ENCODE data around the gene JAG2. TPM values are rescaled to one million over a fixed set of nuclear protein-coding genes. Genes with fewer than 3 reads are reported as not detected.

Gene JAG2
- total and polyA plus RNA-seq, 2 of the 13 experiments (the other 11 are each of a cell fraction or from before 2014, with no cell fraction given), result 0.04 to 0.16 TPM

- ChIA-PET CTCF (ENCODE audit: low intra/inter-chr PET ratio, low total read pairs) (no interaction called here), POLR2A (no interaction called here)
- in situ Hi-C loops (cut with HindIII; ENCODE audit: extremely low pct_ligation_motif_present, low pct_unique_long_range_greater_than_20kb), result loop anchor here (10.0 kb wide), 1 partner anchor 54 kb away; no protein-coding TSS in a partner anchor
- Histone ChIP-seq H3K27me3 (ENCODE audit: control insufficient read depth in 1 of 2, insufficient read depth in 2 of 2, low read length in 2 of 2) (peaks cover 21 to 50% of the 10 kb centered on the region in 2 experiments; a peak in 4 of 5 replicates), H3K4me1 (ENCODE audit: insufficient read depth, low read length) (no peaks in the 10 kb centered on the region), H4K20me1 (ENCODE audit: insufficient read depth, low read length) (no peaks in the 10 kb centered on the region), H2AFZ (ENCODE audit: low read length) (no peak overlapping the region), H3K9me3 (ENCODE audit: low read length) (no peaks in the 10 kb centered on the region), H3K36me3 (replicated peaks in 1 of 2; ENCODE audit: control insufficient read depth in 1 of 2, insufficient read depth in 2 of 2, low read length in 2 of 2) (no peaks in the 10 kb centered on the region), H3K27ac (ENCODE audit: extremely low read length, insufficient read depth, low read length) (no peak overlapping the region), H3K4me3 (replicated peaks in 1 of 3; ENCODE audit: insufficient read depth in 1 of 3, low read depth in 2 of 3, low read length in 3 of 3) (no peak overlapping the region), H3K9ac (ENCODE audit: insufficient read depth, low read depth, low read length) (no peak overlapping the region), H3K79me2 (ENCODE audit: insufficient read depth, low read length) (no peaks in the 10 kb centered on the region), H3K4me2 (ENCODE audit: low read depth, low read length) (no peak overlapping the region)
- DNase-seq (ENCODE audit: low spot score) (no peak), ATAC-seq (no peak), FAIRE-seq (no peak)
- no TSS peak for BruUV-seq (replicated peaks)
- intact Hi-C loops (cut with micrococcal nuclease; ENCODE audit: unreplicated experiment), result no loop called here
- WGBS (ENCODE audit: low lambda C conversion rate), result 100% methylated on average over 2 of the region's 27 CpGs
- TF ChIP-seq ZNF362 (CRISPR knock-in tag; IDR thresholded peaks at IDR 0.05; ENCODE audit: borderline replicate concordance) (no peak), LBX2 (CRISPR knock-in tag; IDR thresholded peaks at IDR 0.05; ENCODE audit: borderline replicate concordance) (no peak), RFX3 (CRISPR knock-in tag; IDR thresholded peaks at IDR 0.05) (no peak), CC2D1A (CRISPR knock-in tag; IDR thresholded peaks at IDR 0.05) (no peak), ZNF83 (CRISPR knock-in tag; IDR thresholded peaks at IDR 0.05; ENCODE audit: borderline replicate concordance) (no peak), ZNF160 (CRISPR knock-in tag; IDR thresholded peaks at IDR 0.05) (no peak), ZNF800 (CRISPR knock-in tag; IDR thresholded peaks at IDR 0.05) (no peak), ZNF589 (CRISPR knock-in tag; conservative IDR thresholded peaks at IDR 0.05) (no peak), MED13 (CRISPR knock-in tag; IDR thresholded peaks at IDR 0.05) (no peak), YY1 (IDR thresholded peaks at IDR 0.05; ENCODE audit: insufficient read depth, insufficient replicate concordance, low read depth, low read length) (no peak), ZNF343 (CRISPR knock-in tag; IDR thresholded peaks at IDR 0.05) (no peak), ZNF784 (CRISPR knock-in tag; IDR thresholded peaks at IDR 0.05; ENCODE audit: borderline replicate concordance) (no peak), ESRRA (CRISPR knock-in tag; IDR thresholded peaks at IDR 0.05; ENCODE audit: low read depth) (no peak), ZFP90 (CRISPR knock-in tag; IDR thresholded peaks at IDR 0.05; ENCODE audit: borderline replicate concordance) (no peak), ZNF883 (CRISPR knock-in tag; IDR thresholded peaks at IDR 0.05; ENCODE audit: not compliant biosample characterization) (no peak), NFIB (CRISPR knock-in tag; IDR thresholded peaks at IDR 0.05; ENCODE audit: borderline replicate concordance) (no peak)
These were observed 19.9 kb downstream of the JAG2 start for GRCh38 chr14:105148604-105149145.
